H9 (cell line): ENCODE results near the gene TNP2. TPM values are rescaled to one million over a fixed set of nuclear protein-coding genes. Genes with fewer than 3 reads are reported as not detected.

ENCODE experiments used
- DNase-seq: peaks from one replicate; pipeline ENCODE4 v3.0.0-alpha.2; 2017
- H2AFZ ChIP-seq: one replicate; pipeline ENCODE4 v1.6.1; 2013; ENCODE audit warnings: mild to moderate bottlenecking, low read length, control low read depth, moderate library complexity
- H2AK5ac ChIP-seq: 2 replicates; pipeline ENCODE4 v1.6.1; 2013; ENCODE audit warnings: low read length, control low read depth, mixed read lengths; ENCODE audit not compliant: insufficient read length
- H2BK120ac ChIP-seq: one replicate; pipeline ENCODE4 v1.6.1; 2013; ENCODE audit warnings: low read depth, mild to moderate bottlenecking, low read length, control low read depth, inconsistent platforms; ENCODE audit not compliant: poor library complexity, severe bottlenecking
- H2BK12ac ChIP-seq: 2 replicates; pipeline ENCODE4 v1.6.1; 2013; ENCODE audit warnings: low read length, control low read depth, mixed read lengths, low read depth; ENCODE audit not compliant: insufficient read length
- H2BK15ac ChIP-seq: 2 replicates; pipeline ENCODE4 v1.6.1; 2013; ENCODE audit warnings: low read depth, low read length, control low read depth
- H2BK20ac ChIP-seq: one replicate; pipeline ENCODE4 v1.6.1; 2013; ENCODE audit warnings: low read depth, mild to moderate bottlenecking, low read length, control low read depth, inconsistent platforms; ENCODE audit not compliant: poor library complexity, severe bottlenecking
- H2BK5ac ChIP-seq: 2 replicates; pipeline ENCODE4 v1.6.1; 2013; ENCODE audit warnings: low read length, control low read depth, mixed read lengths; ENCODE audit not compliant: insufficient read length
- H3K14ac ChIP-seq: 2 replicates; pipeline ENCODE4 v1.6.1; 2013; ENCODE audit warnings: low read length, control low read depth; ENCODE audit not compliant: insufficient read depth
- H3K18ac ChIP-seq: 2 replicates; pipeline ENCODE4 v1.6.1; 2013; ENCODE audit warnings: low read depth, mild to moderate bottlenecking, mixed read lengths, low read length, control low read depth; ENCODE audit not compliant: insufficient read length
- H3K23ac ChIP-seq: 2 replicates; pipeline ENCODE4 v1.6.1; 2013; ENCODE audit warnings: low read length, control low read depth, mixed read lengths, low read depth; ENCODE audit not compliant: insufficient read length
- H3K23me2 ChIP-seq: 2 replicates; pipeline ENCODE4 v1.6.1; 2013; ENCODE audit warnings: low read depth, mild to moderate bottlenecking, mixed read lengths, low read length, control low read depth; ENCODE audit not compliant: insufficient read length, poor library complexity, severe bottlenecking
- H3K27ac ChIP-seq: 2 replicates; pipeline ENCODE4 v1.5.1; 2013; ENCODE audit warnings: low read length, control low read depth, mixed read lengths, low read depth; ENCODE audit not compliant: insufficient read length
- H3K27me3 ChIP-seq: 2 replicates; pipeline ENCODE4 v1.6.1; 2013; ENCODE audit warnings: low read length, control low read depth, inconsistent platforms; ENCODE audit not compliant: insufficient read depth
- H3K4ac ChIP-seq: 2 replicates; pipeline ENCODE4 v1.6.1; 2013; ENCODE audit warnings: low read depth, mild to moderate bottlenecking, control low read depth, inconsistent platforms, low read length, moderate library complexity
- H3K4me1 ChIP-seq: 2 replicates; pipeline ENCODE4 v1.6.1; 2013; ENCODE audit warnings: low read length, control low read depth, inconsistent platforms; ENCODE audit not compliant: insufficient read depth
- H3K4me2 ChIP-seq: 2 replicates; pipeline ENCODE4 v1.6.1; 2013; ENCODE audit warnings: low read length, control low read depth, mixed read lengths; ENCODE audit not compliant: insufficient read length, insufficient read depth
- H3K56ac ChIP-seq: 2 replicates; pipeline ENCODE4 v1.6.1; 2013; ENCODE audit warnings: low read depth, mild to moderate bottlenecking, mixed read lengths, low read length, control low read depth; ENCODE audit not compliant: insufficient read length
- H3K79me1 ChIP-seq: 2 replicates; pipeline ENCODE4 v1.6.1; 2013; ENCODE audit warnings: low read depth, mild to moderate bottlenecking, moderate library complexity, low read length, control low read depth, inconsistent platforms; ENCODE audit not compliant: insufficient read depth, poor library complexity, severe bottlenecking
- H3K79me2 ChIP-seq: 2 replicates; pipeline ENCODE4 v1.6.1; 2013; ENCODE audit warnings: low read length, control low read depth, inconsistent platforms; ENCODE audit not compliant: insufficient read depth
- H3K9ac ChIP-seq: 2 replicates; pipeline ENCODE4 v1.6.1; 2013; ENCODE audit warnings: low read length, control low read depth, mixed read lengths; ENCODE audit not compliant: insufficient read length; ENCODE audit errors: extremely low read depth
- H3K9me3 ChIP-seq: one replicate; pipeline ENCODE4 v1.6.1; 2013; ENCODE audit warnings: low read depth, low read length, inconsistent platforms; ENCODE audit not compliant: control insufficient read depth
- H3T11ph ChIP-seq: one replicate; pipeline ENCODE4 v1.6.1; 2013; ENCODE audit warnings: mild to moderate bottlenecking, low read length, control low read depth, inconsistent platforms
- H4K20me1 ChIP-seq: one replicate; pipeline ENCODE4 v1.6.1; 2013; ENCODE audit not compliant: control insufficient read depth, insufficient read length, insufficient read depth
- H4K5ac ChIP-seq: 2 replicates; pipeline ENCODE4 v1.6.1; 2013; ENCODE audit warnings: low read depth, mild to moderate bottlenecking, mixed read lengths, low read length, control low read depth; ENCODE audit not compliant: insufficient read length
- H4K8ac ChIP-seq: replicated peaks from 2 replicates; pipeline ENCODE4 v1.6.1; 2013; ENCODE audit warnings: low read length, control low read depth, mixed read lengths, low read depth; ENCODE audit not compliant: insufficient read length
- H4K91ac ChIP-seq: 2 replicates; pipeline ENCODE4 v1.6.1; 2013; ENCODE audit warnings: low read depth, mild to moderate bottlenecking, moderate library complexity, mixed read lengths, low read length, control low read depth; ENCODE audit not compliant: insufficient read length
- H3K27ac Mint-ChIP-seq, 3 experiments: 2 replicates in 2 of 3; 3 replicates in 1 of 3; pipeline ENCODE4 v1.8.0; 2020 to 2021; ENCODE audit warnings: mixed read lengths in 3 of 3, mild to moderate bottlenecking in 1 of 3, moderate library complexity in 1 of 3
- H3K27me3 Mint-ChIP-seq: 2 replicates; pipeline ENCODE4 v1.8.0; 2021; ENCODE audit warnings: low read depth, mild to moderate bottlenecking, moderate library complexity, mixed read lengths
- H3K36me3 Mint-ChIP-seq, 3 experiments: 2 replicates in 2 of 3; 3 replicates in 1 of 3; pipeline ENCODE4 v1.8.0; 2020 to 2021; ENCODE audit warnings: low read depth in 3 of 3, mixed read lengths in 3 of 3; ENCODE audit not compliant: insufficient read depth in 1 of 3
- H3K4me1 Mint-ChIP-seq, 2 experiments: 2 replicates each; pipeline ENCODE4 v1.8.0; 2020; ENCODE audit warnings: mixed read lengths in 2 of 2
- H3K4me3 Mint-ChIP-seq, 2 experiments: 2 replicates in 1 of 2; 3 replicates in 1 of 2; pipeline ENCODE4 v1.8.0; 2020 to 2021; ENCODE audit warnings: mild to moderate bottlenecking in 2 of 2, mixed read lengths in 2 of 2, moderate library complexity in 1 of 2
- H3K9me3 Mint-ChIP-seq, 2 experiments: 2 replicates in 1 of 2; 3 replicates in 1 of 2; pipeline ENCODE4 v1.8.0; 2020; ENCODE audit warnings: mild to moderate bottlenecking in 2 of 2, mixed read lengths in 2 of 2, moderate library complexity in 1 of 2
- WGBS: extraction: QIAGEN DNeasy Blood & Tissue Kit; methylation state at CpG from one replicate; pipeline ENCODE4 v1.1.7; 2013; ENCODE audit warnings: missing lambda C conversion rate, low lambda C conversion rate, mixed read lengths; ENCODE audit not compliant: insufficient read length; ENCODE audit errors: extremely low coverage; 5-methylcytosine and 5-hydroxymethylcytosine counted together
- total RNA-seq: library from RNA; stranded (reverse); gene quantifications from 2 replicates; pipeline ENCODE4 v1.2.1, GENCODE V29; 2021
- TF ChIP-seq, protein P1 (sequence below): fragments of 200-600 bp; sonication (generic); conservative IDR thresholded peaks from 3 replicates; pipeline ENCODE4 v1.8.0; 2021; ENCODE audit warnings: antibody characterized with exemption, mild to moderate bottlenecking

The TNP2 gene
- total RNA-seq, 1 experiment from 2014 or later = not detected

DNA sequence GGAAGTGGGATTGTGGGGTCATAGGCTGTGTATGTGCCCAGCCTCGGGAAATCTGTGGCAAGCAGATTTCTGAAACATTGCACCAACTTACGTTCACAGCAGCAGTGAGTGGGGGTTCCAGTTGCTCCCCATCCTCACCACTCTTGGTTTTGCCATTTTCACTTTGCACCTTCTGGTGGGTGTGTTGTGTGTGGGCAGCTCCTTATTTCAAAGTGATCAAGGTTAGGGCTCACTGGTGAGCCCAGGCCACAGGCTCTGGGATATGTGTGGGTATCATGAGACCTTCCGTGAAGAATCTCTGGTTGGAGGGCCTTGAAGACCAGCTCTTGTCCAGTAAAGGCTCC is 41.5 kb upstream of the TNP2 start:
- peak overlapping the region; percentile 0 for H2BK12ac ChIP-seq
- H2BK5ac ChIP-seq = no peak overlapping the region
- no peak overlapping the region for H2BK120ac ChIP-seq
- H3K4me3 Mint-ChIP-seq = no peak overlapping the region
- H2BK15ac ChIP-seq = no peak overlapping the region
- H3K27ac Mint-ChIP-seq = no peak overlapping the region; a peak in 2 of 7 replicates
- H3K9me3 Mint-ChIP-seq = no peaks in the 10 kb centered on the region; a peak in 1 of 5 replicates
- no CpG with 5 or more reads among the region's 3 CpGs for WGBS
- no peak overlapping the region for H3K14ac ChIP-seq
- no peak overlapping the region for H4K8ac ChIP-seq
- peaks cover 2% of the 10 kb centered on the region; the same call in 1 of the 2 replicates for H3K4me1 ChIP-seq
- peaks cover 37 to 43% of the 10 kb centered on the region in 2 experiments for H3K4me1 Mint-ChIP-seq
- no peaks in the 10 kb centered on the region; the same call in 1 of the 2 replicates for H3K27me3 Mint-ChIP-seq
- no peak overlapping the region for H3K56ac ChIP-seq
- H3K27ac ChIP-seq = no peak overlapping the region
- H3K36me3 Mint-ChIP-seq = peaks cover 0 to 1% (median 0%) of the 10 kb centered on the region in 3 experiments; a peak in 1 of 7 replicates
- H4K20me1 ChIP-seq = no peaks in the 10 kb centered on the region
- H2AFZ ChIP-seq = no peak overlapping the region
- no peak overlapping the region for H2BK20ac ChIP-seq
- H3K79me1 ChIP-seq = no peaks in the 10 kb centered on the region
- H3K4me2 ChIP-seq = no peak overlapping the region
- no peak for DNase-seq
- no peak overlapping the region for H3K4ac ChIP-seq
- no peaks in the 10 kb centered on the region for H3K9me3 ChIP-seq
- no peak overlapping the region for H3K23ac ChIP-seq
- no peak overlapping the region for H3T11ph ChIP-seq
- no peaks in the 10 kb centered on the region for H3K23me2 ChIP-seq
- H4K91ac ChIP-seq = no peak overlapping the region
- no peak overlapping the region for H3K9ac ChIP-seq
- H2AK5ac ChIP-seq = no peak overlapping the region
- H4K5ac ChIP-seq = no peak overlapping the region
- no peak overlapping the region for H3K18ac ChIP-seq
- no peaks in the 10 kb centered on the region for H3K27me3 ChIP-seq
- TF ChIP-seq, protein P1, sequence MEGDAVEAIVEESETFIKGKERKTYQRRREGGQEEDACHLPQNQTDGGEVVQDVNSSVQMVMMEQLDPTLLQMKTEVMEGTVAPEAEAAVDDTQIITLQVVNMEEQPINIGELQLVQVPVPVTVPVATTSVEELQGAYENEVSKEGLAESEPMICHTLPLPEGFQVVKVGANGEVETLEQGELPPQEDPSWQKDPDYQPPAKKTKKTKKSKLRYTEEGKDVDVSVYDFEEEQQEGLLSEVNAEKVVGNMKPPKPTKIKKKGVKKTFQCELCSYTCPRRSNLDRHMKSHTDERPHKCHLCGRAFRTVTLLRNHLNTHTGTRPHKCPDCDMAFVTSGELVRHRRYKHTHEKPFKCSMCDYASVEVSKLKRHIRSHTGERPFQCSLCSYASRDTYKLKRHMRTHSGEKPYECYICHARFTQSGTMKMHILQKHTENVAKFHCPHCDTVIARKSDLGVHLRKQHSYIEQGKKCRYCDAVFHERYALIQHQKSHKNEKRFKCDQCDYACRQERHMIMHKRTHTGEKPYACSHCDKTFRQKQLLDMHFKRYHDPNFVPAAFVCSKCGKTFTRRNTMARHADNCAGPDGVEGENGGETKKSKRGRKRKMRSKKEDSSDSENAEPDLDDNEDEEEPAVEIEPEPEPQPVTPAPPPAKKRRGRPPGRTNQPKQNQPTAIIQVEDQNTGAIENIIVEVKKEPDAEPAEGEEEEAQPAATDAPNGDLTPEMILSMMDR = no peak
- no peaks in the 10 kb centered on the region for H3K79me2 ChIP-seq
